ENCODE measurements around the gene INTS7. TPM values are rescaled to one million over a fixed set of nuclear protein-coding genes. Genes with fewer than 3 reads are reported as not detected.

INTS7 gene
- polyA plus RNA-seq, 1 donor (not counting 4 experiments of a cell fraction or from before 2014, with no cell fraction given): 27.2 TPM

DNA sequence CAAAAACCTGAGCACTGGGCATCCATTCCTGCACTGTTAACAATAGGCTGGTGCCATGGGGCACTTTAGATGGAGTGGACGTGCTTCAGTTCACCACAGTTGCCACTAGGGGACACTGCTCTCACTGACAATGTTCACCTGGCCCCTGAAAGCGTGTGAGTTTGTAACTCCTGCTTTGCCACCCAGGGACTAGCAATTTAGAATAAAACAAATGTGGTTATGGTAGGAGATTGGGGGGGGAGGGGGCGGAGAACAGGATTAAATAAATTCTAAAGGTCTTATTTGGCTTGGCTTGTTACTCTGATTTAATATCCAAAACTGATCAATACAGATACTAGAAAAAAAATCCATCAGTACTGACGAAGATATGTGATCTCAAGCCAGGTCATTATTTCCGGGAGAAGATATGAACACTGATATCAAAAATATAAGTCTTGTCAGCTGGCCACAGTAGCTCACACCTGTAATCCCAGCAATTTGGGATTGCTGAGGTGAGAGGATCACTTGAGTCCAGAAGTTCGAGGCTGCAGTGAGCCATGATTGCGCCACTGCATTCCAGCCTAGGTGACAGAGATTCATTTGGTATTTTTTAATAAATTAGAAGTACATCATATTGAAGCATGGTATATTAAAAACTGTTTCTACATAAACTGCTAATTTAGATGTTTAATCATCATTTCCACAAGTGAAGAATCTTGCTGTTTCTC, 23.2 kb downstream of the INTS7 start:
- H3K9ac ChIP-seq (ENCODE audit: control insufficient read depth, extremely low read depth, insufficient read depth, low read length): no peak overlapping the region
- peak; percentile 75 for FAIRE-seq
- H3K27ac ChIP-seq (ENCODE audit: control insufficient read depth, insufficient read depth, low read length): no peak overlapping the region
- no peak overlapping the region for H2AFZ ChIP-seq (ENCODE audit: control insufficient read depth, low read length)
- H3K79me2 ChIP-seq (ENCODE audit: control insufficient read depth, insufficient read depth, low read length): no peaks in the 10 kb centered on the region
- no peak for DNase-seq (ENCODE audit: low read depth, low spot score)
- no peaks in the 10 kb centered on the region for H3K4me1 ChIP-seq (ENCODE audit: control insufficient read depth, extremely low read depth, insufficient read depth, low read length)
- no peaks in the 10 kb centered on the region for H3K9me1 ChIP-seq (ENCODE audit: control insufficient read depth, extremely low read depth, insufficient read depth, low read length)
- peaks cover 6 to 12% of the 10 kb centered on the region in 2 experiments for H3K36me3 ChIP-seq (ENCODE audit: control insufficient read depth in 2 of 2, extremely low read depth in 1 of 2, insufficient read depth in 2 of 2, low read length in 2 of 2)
- TF ChIP-seq EZH2 (IDR thresholded peaks at IDR 0.05; ENCODE audit: low read length): no peak
- peak; percentile 97 to 100 (median 99) for TF ChIP-seq CTCF (optimal IDR thresholded peaks at IDR 0.05 in 1 of 3, IDR thresholded peaks at IDR 0.05 in 1 of 3, conservative IDR thresholded peaks at IDR 0.05 in 1 of 3; ENCODE audit: extremely low read depth in 1 of 3, insufficient read depth in 2 of 3, low read length in 3 of 3)
- no peak overlapping the region for H3K4me2 ChIP-seq (ENCODE audit: control insufficient read depth, extremely low read depth, insufficient read depth, low read depth, low read length)
- dilution Hi-C loops (cut with MboI; ENCODE audit: extremely low pct_ligation_motif_present, low sequenced_read_pairs): no loop called here
- H4K20me1 ChIP-seq (ENCODE audit: control insufficient read depth, extremely low read depth, insufficient read depth, low read length): no peaks in the 10 kb centered on the region
- no peak overlapping the region for H3K4me3 ChIP-seq (ENCODE audit: control insufficient read depth in 2 of 3, extremely low read depth in 1 of 3, insufficient read depth in 2 of 3, low read depth in 1 of 3, low read length in 3 of 3)
- no peaks in the 10 kb centered on the region for H3K27me3 ChIP-seq (ENCODE audit: control insufficient read depth, extremely low read depth, insufficient read depth, low read length)
- no peaks in the 10 kb centered on the region for H3K9me3 ChIP-seq (ENCODE audit: control insufficient read depth, low read depth, low read length)

DNA sequence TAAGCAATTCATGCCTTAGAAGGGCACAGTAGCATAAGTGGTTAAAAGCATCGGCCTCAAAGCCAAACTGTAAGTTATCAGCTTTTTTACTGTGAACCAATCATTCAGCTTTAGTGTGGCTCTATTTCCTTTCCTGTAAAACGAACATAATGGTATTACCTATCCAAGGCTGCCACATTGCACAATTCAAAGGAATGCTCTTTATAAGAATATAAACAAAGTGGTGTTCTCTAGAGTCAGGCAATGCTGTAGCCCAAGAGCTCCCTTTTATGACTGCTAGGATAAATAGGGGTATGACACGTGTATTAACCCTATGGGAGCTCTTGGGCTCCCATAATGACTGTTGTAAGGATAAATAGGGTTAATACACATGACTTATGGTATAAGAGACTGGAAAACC, 25.4 kb downstream of the INTS7 start:
- Histone ChIP-seq H3K4me1 (ENCODE audit: control insufficient read depth, extremely low read depth, insufficient read depth, low read length) (no peaks in the 10 kb centered on the region), H4K20me1 (ENCODE audit: control insufficient read depth, extremely low read depth, insufficient read depth, low read length) (no peaks in the 10 kb centered on the region), H3K4me2 (ENCODE audit: control insufficient read depth, extremely low read depth, insufficient read depth, low read depth, low read length) (no peak overlapping the region), H3K4me3 (ENCODE audit: control insufficient read depth in 2 of 3, extremely low read depth in 1 of 3, insufficient read depth in 2 of 3, low read depth in 1 of 3, low read length in 3 of 3) (no peak overlapping the region), H3K36me3 (ENCODE audit: control insufficient read depth in 2 of 2, extremely low read depth in 1 of 2, insufficient read depth in 2 of 2, low read length in 2 of 2) (peaks cover 8 to 13% of the 10 kb centered on the region in 2 experiments), H3K9me3 (ENCODE audit: control insufficient read depth, low read depth, low read length) (no peaks in the 10 kb centered on the region), H3K27ac (ENCODE audit: control insufficient read depth, insufficient read depth, low read length) (no peak overlapping the region), H2AFZ (ENCODE audit: control insufficient read depth, low read length) (no peak overlapping the region), H3K27me3 (ENCODE audit: control insufficient read depth, extremely low read depth, insufficient read depth, low read length) (no peaks in the 10 kb centered on the region), H3K9me1 (ENCODE audit: control insufficient read depth, extremely low read depth, insufficient read depth, low read length) (no peaks in the 10 kb centered on the region), H3K9ac (ENCODE audit: control insufficient read depth, extremely low read depth, insufficient read depth, low read length) (no peak overlapping the region), H3K79me2 (ENCODE audit: control insufficient read depth, insufficient read depth, low read length) (no peaks in the 10 kb centered on the region)
- dilution Hi-C loops (cut with MboI; ENCODE audit: extremely low pct_ligation_motif_present, low sequenced_read_pairs): no loop called here
- FAIRE-seq (no peak), DNase-seq (ENCODE audit: low read depth, low spot score) (no peak)
- TF ChIP-seq EZH2 (IDR thresholded peaks at IDR 0.05; ENCODE audit: low read length) (no peak), CTCF (optimal IDR thresholded peaks at IDR 0.05 in 1 of 3, IDR thresholded peaks at IDR 0.05 in 1 of 3, conservative IDR thresholded peaks at IDR 0.05 in 1 of 3; ENCODE audit: extremely low read depth in 1 of 3, insufficient read depth in 2 of 3, low read length in 3 of 3) (no peak)
